Body of pancreas (tissue), 4 donors: Measurements from ENCODE around the gene ERCC6L2. TPM values are rescaled to one million over a fixed set of nuclear protein-coding genes. Genes with fewer than 3 reads are reported as not detected.

ENCODE experiments used
- ATAC-seq: fragments of 150-250 bp; one replicate; pipeline ENCODE4 v1.9.1; 2016
- DNase-seq, 4 donors: peaks; one replicate each; pipeline ENCODE4 v3.0.0-alpha.2; 2019
- H3K27ac ChIP-seq, 4 donors: fragments of 200-600 bp; sonication (generic); 1 replicate in 3 of 4; 2 replicates in 1 of 4; pipeline versions ENCODE4 v1.5.1 to v1.6.1; 2016 to 2019; ENCODE audit warnings: mild to moderate bottlenecking in 1 of 4, mixed read lengths in 1 of 4, moderate library complexity in 1 of 4
- H3K27me3 ChIP-seq, 2 donors: fragments of 200-600 bp; sonication (generic); one replicate each; pipeline ENCODE4 v1.6.0; 2016; ENCODE audit warnings: mild to moderate bottlenecking in 1 of 2
- H3K36me3 ChIP-seq, 2 donors: fragments of 200-600 bp; sonication (generic); replicated peaks in 1 of 2; 2 replicates each; pipeline ENCODE4 v1.5.1; 2016; ENCODE audit warnings: low read depth in 2 of 2; ENCODE audit not compliant: insufficient read depth in 1 of 2
- H3K4me1 ChIP-seq: fragments of 200-600 bp; sonication (generic); one replicate; pipeline ENCODE4 v1.6.0; 2016
- H3K4me3 ChIP-seq, 2 donors: fragments of 200-600 bp; sonication (generic); 1 replicate in 1 of 2; 2 replicates in 1 of 2; pipeline ENCODE4 v1.5.1; 2016 to 2019
- H3K9me3 ChIP-seq, 3 donors: fragments of 200-600 bp; sonication (generic); 1 replicate in 2 of 3; 2 replicates in 1 of 3; pipeline ENCODE4 v1.5.1; 2016
- POLR2A ChIP-seq, 3 donors: fragments of 450-650 bp; IDR thresholded peaks; one replicate each; pipeline ENCODE4 v1.6.1; 2016; ENCODE audit warnings: antibody characterized with exemption in 3 of 3, mild to moderate bottlenecking in 2 of 3
- WGBS, 2 donors: methylation state at CpG; one replicate each; pipeline ENCODE4 v1.1.5; 2017; 5-methylcytosine and 5-hydroxymethylcytosine counted together
- intact Hi-C: fragments of 100-400 bp; cut with DNase I; formaldehyde crosslinking; loops from one replicate; pipeline ENCODE4 v1.15.1; 2023
- small RNA-seq: library from RNA; depleted of rRNA; stranded (forward); fragments of <200 nt; gene quantifications from one replicate; pipeline ENCODE3, GENCODE V24; 2016
- total RNA-seq, 2 donors: library from RNA; depleted of rRNA; stranded (reverse); fragments of >200 nt; gene quantifications; one replicate each; pipeline ENCODE4 v1.1.0, GENCODE V29; 2016
- TF ChIP-seq, protein P1 (sequence below), 7 experiments: fragments of 450-650 bp in 4 of 7; fragments of 200-600 bp in 3 of 7; sonication (generic) in 3 of 7; IDR thresholded peaks; one replicate each; pipeline ENCODE4 v1.5.1; 2016 to 2019; ENCODE audit warnings: antibody characterized with exemption in 7 of 7

ERCC6L2 gene
- total RNA-seq, 2 donors from 2014 or later, result 30.4 to 58.3 TPM

DNA sequence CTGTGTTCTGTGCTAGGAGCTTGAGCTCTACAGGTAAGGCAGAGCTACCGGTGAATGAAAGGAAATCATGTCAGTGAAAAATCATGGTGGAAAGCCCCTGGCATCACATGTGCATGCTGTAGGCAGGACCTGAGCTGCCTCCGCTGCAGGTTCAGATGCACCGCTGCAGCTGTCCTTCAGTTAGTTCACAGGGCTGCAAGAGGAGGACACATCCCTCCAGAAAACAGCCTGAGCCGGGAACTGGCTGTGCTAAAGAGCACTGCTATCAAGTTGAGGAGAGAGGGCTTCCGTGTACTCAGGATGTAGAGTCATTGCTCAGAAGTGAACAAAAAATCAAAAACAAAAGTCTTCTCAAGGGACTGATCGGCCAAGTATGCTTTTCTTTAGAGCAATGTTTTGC, 138.6 kb downstream of the ERCC6L2 start:
- TF ChIP-seq, protein P1, sequence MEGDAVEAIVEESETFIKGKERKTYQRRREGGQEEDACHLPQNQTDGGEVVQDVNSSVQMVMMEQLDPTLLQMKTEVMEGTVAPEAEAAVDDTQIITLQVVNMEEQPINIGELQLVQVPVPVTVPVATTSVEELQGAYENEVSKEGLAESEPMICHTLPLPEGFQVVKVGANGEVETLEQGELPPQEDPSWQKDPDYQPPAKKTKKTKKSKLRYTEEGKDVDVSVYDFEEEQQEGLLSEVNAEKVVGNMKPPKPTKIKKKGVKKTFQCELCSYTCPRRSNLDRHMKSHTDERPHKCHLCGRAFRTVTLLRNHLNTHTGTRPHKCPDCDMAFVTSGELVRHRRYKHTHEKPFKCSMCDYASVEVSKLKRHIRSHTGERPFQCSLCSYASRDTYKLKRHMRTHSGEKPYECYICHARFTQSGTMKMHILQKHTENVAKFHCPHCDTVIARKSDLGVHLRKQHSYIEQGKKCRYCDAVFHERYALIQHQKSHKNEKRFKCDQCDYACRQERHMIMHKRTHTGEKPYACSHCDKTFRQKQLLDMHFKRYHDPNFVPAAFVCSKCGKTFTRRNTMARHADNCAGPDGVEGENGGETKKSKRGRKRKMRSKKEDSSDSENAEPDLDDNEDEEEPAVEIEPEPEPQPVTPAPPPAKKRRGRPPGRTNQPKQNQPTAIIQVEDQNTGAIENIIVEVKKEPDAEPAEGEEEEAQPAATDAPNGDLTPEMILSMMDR (IDR thresholded peaks at IDR 0.05), result no peak
- TF ChIP-seq POLR2A (IDR thresholded peaks at IDR 0.05), result no peak
- DNase-seq (no peak), ATAC-seq (no peak)
- Histone ChIP-seq H3K27me3 (no peaks in the 10 kb centered on the region), H3K27ac (no peak overlapping the region), H3K36me3 (peaks cover 0 to 4% of the 10 kb centered on the region in 2 donors), H3K9me3 (no peaks in the 10 kb centered on the region), H3K4me1 (no peaks in the 10 kb centered on the region), H3K4me3 (no peak overlapping the region)
- WGBS, 2 donors, result 88 to 95% methylated on average over 6 of the region's 6 CpGs
- intact Hi-C loops, result no loop called here

DNA sequence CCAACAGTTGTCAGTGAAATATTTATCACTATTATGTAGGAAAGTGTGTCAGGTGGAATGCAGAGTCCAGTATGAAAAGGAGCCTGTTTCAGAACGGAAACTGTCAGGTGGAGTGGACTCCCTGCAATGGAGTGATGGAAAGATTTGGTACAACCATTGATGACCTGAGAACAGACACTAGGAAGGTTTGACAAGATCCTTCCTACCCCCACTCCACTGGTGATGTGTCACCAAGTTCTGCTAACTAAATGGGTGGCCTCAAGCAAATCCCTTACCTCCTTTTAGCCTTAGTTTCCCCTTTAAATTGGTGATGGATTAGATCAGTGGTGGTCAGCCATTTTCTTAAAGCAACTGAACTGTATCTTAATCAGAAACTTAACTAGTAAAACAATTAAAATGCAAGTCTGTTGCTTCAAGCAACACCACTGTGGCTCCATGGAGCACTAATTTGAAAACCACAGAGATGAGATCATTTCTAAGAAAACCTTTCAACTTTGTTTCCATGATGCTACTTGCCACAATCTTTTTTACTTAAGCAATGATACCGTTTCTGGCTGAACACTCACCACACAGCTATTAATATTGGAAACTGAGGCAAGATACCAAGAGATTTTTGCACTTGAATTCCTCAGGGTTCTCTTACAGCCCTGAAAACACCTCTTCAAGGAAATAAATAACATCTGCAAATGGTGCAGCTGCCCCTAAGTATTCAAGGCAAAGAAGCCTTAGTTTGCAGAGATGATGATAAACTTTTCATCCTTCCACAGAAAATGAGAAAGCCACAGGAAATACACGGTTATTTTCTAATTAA, 140.6 kb downstream of the ERCC6L2 start:
- intact Hi-C loops, result no loop called here
- WGBS, 2 donors, result 86 to 88% methylated on average over 3 of the region's 3 CpGs
- DNase-seq, result no peak
- H3K36me3 ChIP-seq, result peaks cover 0 to 4% of the 10 kb centered on the region in 2 donors
- peaks cover 0 to 10% of the 10 kb centered on the region in 2 donors for H3K27me3 ChIP-seq
- H3K4me1 ChIP-seq, result peaks cover 10% of the 10 kb centered on the region
- no peak overlapping the region for H3K4me3 ChIP-seq
- H3K9me3 ChIP-seq, result no peaks in the 10 kb centered on the region
- no peak overlapping the region for H3K27ac ChIP-seq
- ATAC-seq, result no peak
- TF ChIP-seq, protein P1 (IDR thresholded peaks at IDR 0.05), result no peak
- no peak for TF ChIP-seq POLR2A (IDR thresholded peaks at IDR 0.05)

Small RNA genes within 50 kb of the gene (small RNA-seq; reads per million reads assigned to genes)
- gene RNA5SP289 (not detected), gene RNU2-46P (not detected)
